GM12801 (cell line): Measurements from ENCODE around the gene KCTD20.

Source experiments
- CTCF ChIP-seq: IDR thresholded peaks from one replicate; pipeline ENCODE4 v1.5.1; 2011; ENCODE audit warnings: control low read depth; ENCODE audit not compliant: insufficient read length; ENCODE audit errors: extremely low read depth

KCTD20 gene

GRCh38 chr6:36455486-36456027, 12.8 kb downstream of the KCTD20 start:
- TF ChIP-seq CTCF: no peak

GRCh38 chr6:36459501-36459900, 16.7 kb downstream of the KCTD20 start:
- TF ChIP-seq CTCF: no peak

GRCh38 chr6:36460916-36461315, 18.1 kb downstream of the KCTD20 start:
- no peak for TF ChIP-seq CTCF

GRCh38 chr6:36461646-36462045, 18.8 kb downstream of the KCTD20 start:
- TF ChIP-seq CTCF: no peak

- no peak for TF ChIP-seq CTCF
These were observed 20.9 kb downstream of the KCTD20 start for GRCh38 chr6:36463676-36464075.

GRCh38 chr6:36464233-36464632, 21.4 kb downstream of the KCTD20 start:
- TF ChIP-seq CTCF: no peak

GRCh38 chr6:36467625-36468024, 24.8 kb downstream of the KCTD20 start:
- no peak for TF ChIP-seq CTCF
